ENCODE data around the gene COL15A1. TPM values are rescaled to one million over a fixed set of nuclear protein-coding genes. Genes with fewer than 3 reads are reported as not detected.

The COL15A1 gene
- total RNA-seq, 1 experiment from 2014 or later: 0.10 TPM

GRCh38 chr9:99026956-99027298 lies 83.2 kb downstream of the COL15A1 start:
- no peak for TF ChIP-seq TCF7L2 (IDR thresholded peaks at IDR 0.05; ENCODE audit: low read depth, low read length)
- CTCF ChIA-PET: no interaction called here

GRCh38 chr9:99027443-99027842 lies 83.7 kb downstream of the COL15A1 start:
- no peaks in the 10 kb centered on the region for H3K36me3 ChIP-seq (ENCODE audit: control insufficient read depth, insufficient read depth, low read length)
- TF ChIP-seq POLR2AphosphoS5 (IDR thresholded peaks at IDR 0.05; ENCODE audit: low read depth, low read length): no peak
- TF ChIP-seq TCF7L2 (IDR thresholded peaks at IDR 0.05; ENCODE audit: low read depth, low read length): no peak
- no peak for TF ChIP-seq REST (IDR thresholded peaks at IDR 0.05; ENCODE audit: insufficient read depth in 1 of 2, low read depth in 2 of 2, low read length in 1 of 2)
- TF ChIP-seq CTCF (IDR thresholded peaks at IDR 0.05): no peak
- TF ChIP-seq SIN3A (IDR thresholded peaks at IDR 0.05; ENCODE audit: borderline replicate concordance, insufficient read depth, low read depth, low read length): no peak
- H3K27me3 ChIP-seq (ENCODE audit: control insufficient read depth, insufficient read depth, low read length): no peaks in the 10 kb centered on the region
- ATAC-seq (no peak), DNase-seq (ENCODE audit: low read depth, low spot score) (no peak)
- ChIA-PET CTCF (interaction anchor here (0.6 kb wide), 1 partner anchor 1191 kb away, joined by 4 read pairs; no protein-coding TSS in a partner anchor), POLR2A (no interaction called here)
- no peaks in the 10 kb centered on the region for H3K9me3 ChIP-seq (ENCODE audit: control insufficient read depth, insufficient read depth, low read depth, low read length)
- no peaks in the 10 kb centered on the region for H3K4me1 ChIP-seq (ENCODE audit: control insufficient read depth, insufficient read depth, low read length)
- in situ Hi-C loops (cut with HindIII; ENCODE audit: low pct_unique_long_range_greater_than_20kb, low sequenced_read_pairs): no loop called here
- H3K27ac ChIP-seq (ENCODE audit: low read length): no peak overlapping the region
- BruUV-seq (replicated peaks): no TSS peak
- no peak overlapping the region for H3K4me3 ChIP-seq (ENCODE audit: low read depth in 2 of 2, low read length in 2 of 2)
- intact Hi-C loops (cut with micrococcal nuclease; ENCODE audit: unreplicated experiment): no loop called here

More at GRCh38 chr9:99026956-99027298, 83.2 kb downstream of the COL15A1 start:
- no peak for ATAC-seq
- Histone ChIP-seq H3K27ac (ENCODE audit: low read length) (no peak overlapping the region), H3K36me3 (ENCODE audit: control insufficient read depth, insufficient read depth, low read length) (no peaks in the 10 kb centered on the region), H3K27me3 (ENCODE audit: control insufficient read depth, insufficient read depth, low read length) (no peaks in the 10 kb centered on the region), H3K9me3 (ENCODE audit: control insufficient read depth, insufficient read depth, low read depth, low read length) (no peaks in the 10 kb centered on the region), H3K4me1 (ENCODE audit: control insufficient read depth, insufficient read depth, low read length) (no peaks in the 10 kb centered on the region), H3K4me3 (ENCODE audit: low read depth in 2 of 2, low read length in 2 of 2) (no peak overlapping the region)
- in situ Hi-C loops (cut with HindIII; ENCODE audit: low pct_unique_long_range_greater_than_20kb, low sequenced_read_pairs): no loop called here
- POLR2A ChIA-PET: no interaction called here
- no TSS peak for BruUV-seq (replicated peaks)
- no peak for DNase-seq (ENCODE audit: low read depth, low spot score)
- intact Hi-C loops (cut with micrococcal nuclease; ENCODE audit: unreplicated experiment): no loop called here

- H3K9me3 ChIP-seq (ENCODE audit: control insufficient read depth, insufficient read depth, low read depth, low read length): no peaks in the 10 kb centered on the region
- ChIA-PET POLR2A (no interaction called here), CTCF (no interaction called here)
- ATAC-seq: no peak
- in situ Hi-C loops (cut with HindIII; ENCODE audit: low pct_unique_long_range_greater_than_20kb, low sequenced_read_pairs): no loop called here
- no TSS peak for BruUV-seq (replicated peaks)
- intact Hi-C loops (cut with micrococcal nuclease; ENCODE audit: unreplicated experiment): no loop called here
- no peaks in the 10 kb centered on the region for H3K36me3 ChIP-seq (ENCODE audit: control insufficient read depth, insufficient read depth, low read length)
- H3K4me3 ChIP-seq (ENCODE audit: low read depth in 2 of 2, low read length in 2 of 2): no peak overlapping the region
- no peak for DNase-seq (ENCODE audit: low read depth, low spot score)
- TF ChIP-seq SIN3A (IDR thresholded peaks at IDR 0.05; ENCODE audit: borderline replicate concordance, insufficient read depth, low read depth, low read length): no peak
- TF ChIP-seq REST (IDR thresholded peaks at IDR 0.05; ENCODE audit: insufficient read depth in 1 of 2, low read depth in 2 of 2, low read length in 1 of 2): no peak
- no peak for TF ChIP-seq CTCF (IDR thresholded peaks at IDR 0.05)
- TF ChIP-seq TCF7L2 (IDR thresholded peaks at IDR 0.05; ENCODE audit: low read depth, low read length): no peak
- H3K4me1 ChIP-seq (ENCODE audit: control insufficient read depth, insufficient read depth, low read length): no peaks in the 10 kb centered on the region
- H3K27me3 ChIP-seq (ENCODE audit: control insufficient read depth, insufficient read depth, low read length): no peaks in the 10 kb centered on the region
- no peak overlapping the region for H3K27ac ChIP-seq (ENCODE audit: low read length)
These were observed 85.5 kb downstream of the COL15A1 start for GRCh38 chr9:99029083-99029645.

Data from Panc1 (cell line).